Neural progenitor cell (in vitro differentiated cells): Measurements from ENCODE around the gene DPH1. TPM values are rescaled to one million over a fixed set of nuclear protein-coding genes. Genes with fewer than 3 reads are reported as not detected.
A peak's percentile ranks its signal among the peaks of the same experiment; 100 is the strongest.

ENCODE experiments used
- DNase-seq: peaks from one replicate; pipeline ENCODE4 v3.0.0-alpha.2; 2016; ENCODE audit warnings: low spot score
- H2AFZ ChIP-seq: fragments of 200-600 bp; sonication (generic); replicated peaks from 2 replicates; pipeline ENCODE4 v1.6.1; 2016; ENCODE audit warnings: antibody characterized with exemption
- H3F3A ChIP-seq: fragments of 200-600 bp; sonication (generic); 2 replicates; pipeline ENCODE4 v1.6.1; 2016; ENCODE audit warnings: antibody characterized with exemption, low read depth
- H3K27ac ChIP-seq: fragments of 200-600 bp; sonication (generic); 2 replicates; pipeline ENCODE4 v1.5.1; 2016; ENCODE audit warnings: mild to moderate bottlenecking
- H3K27me3 ChIP-seq: fragments of 200-600 bp; sonication (generic); 2 replicates; pipeline ENCODE4 v1.6.1; 2016; ENCODE audit warnings: mild to moderate bottlenecking, moderate library complexity
- H3K36me3 ChIP-seq: fragments of 200-600 bp; sonication (generic); 2 replicates; pipeline ENCODE4 v1.5.1; 2016
- H3K4me1 ChIP-seq: fragments of 200-600 bp; sonication (generic); 2 replicates; pipeline ENCODE4 v1.6.1; 2016; ENCODE audit warnings: mixed run types
- H3K4me2 ChIP-seq: fragments of 200-600 bp; sonication (generic); 2 replicates; pipeline ENCODE4 v1.6.1; 2016
- H3K4me3 ChIP-seq: fragments of 200-600 bp; sonication (generic); 2 replicates; pipeline ENCODE4 v1.5.1; 2016
- H3K79me2 ChIP-seq: fragments of 200-600 bp; sonication (generic); 2 replicates; pipeline ENCODE4 v1.6.1; 2016; ENCODE audit warnings: low read depth
- H3K9ac ChIP-seq: fragments of 200-600 bp; sonication (generic); 2 replicates; pipeline ENCODE4 v1.6.1; 2016
- H3K9me3 ChIP-seq: fragments of 200-600 bp; sonication (generic); 2 replicates; pipeline ENCODE4 v1.5.1; 2016; ENCODE audit warnings: low read depth
- H4K20me1 ChIP-seq: fragments of 200-600 bp; sonication (generic); 2 replicates; pipeline ENCODE4 v1.6.1; 2016; ENCODE audit warnings: low read depth
- H3K27ac Mint-ChIP-seq: 3 replicates; pipeline ENCODE4 v1.8.0; 2021; ENCODE audit warnings: mixed read lengths
- H3K27me3 Mint-ChIP-seq: 2 replicates; pipeline ENCODE4 v1.8.0; 2022; ENCODE audit warnings: low read depth, mild to moderate bottlenecking, inconsistent platforms, moderate library complexity, mixed read lengths; ENCODE audit not compliant: insufficient read depth
- H3K36me3 Mint-ChIP-seq: 3 replicates; pipeline ENCODE4 v1.8.0; 2021; ENCODE audit warnings: mixed read lengths
- H3K4me1 Mint-ChIP-seq: 3 replicates; pipeline ENCODE4 v1.8.0; 2021; ENCODE audit warnings: mixed read lengths
- H3K4me3 Mint-ChIP-seq: 3 replicates; pipeline ENCODE4 v1.8.0; 2021; ENCODE audit warnings: mild to moderate bottlenecking, moderate library complexity, mixed read lengths
- H3K9me3 Mint-ChIP-seq: 3 replicates; pipeline ENCODE4 v1.8.0; 2020; ENCODE audit warnings: mixed read lengths
- CTCF ChIP-seq: fragments of 200-600 bp; sonication (generic); IDR thresholded peaks from 2 replicates; pipeline ENCODE4 v1.5.1; 2017; ENCODE audit warnings: antibody characterized with exemption, mild to moderate bottlenecking
- EZH2 ChIP-seq: fragments of 200-600 bp; sonication (generic); IDR thresholded peaks from 2 replicates; pipeline ENCODE4 v1.6.1; 2017; ENCODE audit warnings: antibody characterized with exemption, mild to moderate bottlenecking, moderate library complexity
- EZH2phosphoT487 ChIP-seq: fragments of 200-600 bp; sonication (generic); IDR thresholded peaks from 2 replicates; pipeline ENCODE4 v1.6.1; 2017; ENCODE audit warnings: antibody characterized with exemption
- total RNA-seq: library from RNA; depleted of rRNA; stranded (reverse); fragments of >200 nt; gene quantifications from 2 replicates; pipeline ENCODE4 v1.2.3, GENCODE V29; 2015; ENCODE audit warnings: low replicate concordance

The DPH1 gene
- total RNA-seq, 1 donor from 2014 or later, result 21.1 TPM

- Histone ChIP-seq H2AFZ (no peak overlapping the region), H3K4me2 (no peak overlapping the region), H3K27me3 (peaks cover 19% of the 10 kb centered on the region), H3K4me1 (peaks cover 12% of the 10 kb centered on the region), H3K79me2 (no peaks in the 10 kb centered on the region), H4K20me1 (peaks cover 12% of the 10 kb centered on the region), H3K4me3 (no peak overlapping the region), H3K36me3 (no peaks in the 10 kb centered on the region), H3K27ac (no peak overlapping the region), H3K9ac (no peak overlapping the region), H3K9me3 (no peaks in the 10 kb centered on the region), H3F3A (peaks cover 15% of the 10 kb centered on the region)
- no peak overlapping the region for H3K27ac Mint-ChIP-seq
- no peak for TF ChIP-seq EZH2phosphoT487
- no peak for TF ChIP-seq EZH2
- TF ChIP-seq CTCF, result no peak
- H3K4me3 Mint-ChIP-seq, result no peak overlapping the region
- H3K36me3 Mint-ChIP-seq, result no peaks in the 10 kb centered on the region
- H3K27me3 Mint-ChIP-seq, result peaks cover 16% of the 10 kb centered on the region
- H3K9me3 Mint-ChIP-seq, result no peaks in the 10 kb centered on the region
- H3K4me1 Mint-ChIP-seq, result peaks cover 24% of the 10 kb centered on the region
- DNase-seq, result no peak
These were observed 21.4 kb upstream of the DPH1 start for GRCh38 chr17:2008332-2009126.

GRCh38 chr17:2009737-2010136, 20.2 kb upstream of the DPH1 start:
- no peaks in the 10 kb centered on the region for H3K9me3 ChIP-seq
- Mint-ChIP-seq H3K27ac (no peak overlapping the region), H3K4me3 (no peak overlapping the region), H3K9me3 (no peaks in the 10 kb centered on the region), H3K27me3 (peaks cover 16% of the 10 kb centered on the region), H3K36me3 (no peaks in the 10 kb centered on the region), H3K4me1 (peaks cover 26% of the 10 kb centered on the region)
- H3K79me2 ChIP-seq, result no peaks in the 10 kb centered on the region
- peaks cover 15% of the 10 kb centered on the region for H3F3A ChIP-seq
- H3K27me3 ChIP-seq, result peaks cover 29% of the 10 kb centered on the region
- H3K27ac ChIP-seq, result no peak overlapping the region
- H3K9ac ChIP-seq, result no peak overlapping the region
- no peak overlapping the region for H3K4me2 ChIP-seq
- TF ChIP-seq CTCF (no peak), EZH2 (no peak), EZH2phosphoT487 (no peak)
- no peak for DNase-seq
- no peaks in the 10 kb centered on the region for H3K36me3 ChIP-seq
- peaks cover 12% of the 10 kb centered on the region for H3K4me1 ChIP-seq
- H4K20me1 ChIP-seq, result peaks cover 12% of the 10 kb centered on the region
- H2AFZ ChIP-seq, result no peak overlapping the region
- no peak overlapping the region for H3K4me3 ChIP-seq

GRCh38 chr17:2011411-2012371, 18.3 kb upstream of the DPH1 start:
- no peaks in the 10 kb centered on the region for H3K36me3 Mint-ChIP-seq
- H3K4me3 Mint-ChIP-seq, result peak overlapping the region; percentile 71
- H3K4me1 Mint-ChIP-seq, result peaks cover 35% of the 10 kb centered on the region
- peaks cover 12% of the 10 kb centered on the region for H4K20me1 ChIP-seq
- H2AFZ ChIP-seq, result no peak overlapping the region
- H3K27me3 ChIP-seq, result peaks cover 49% of the 10 kb centered on the region
- no peak overlapping the region for H3K27ac ChIP-seq
- H3F3A ChIP-seq, result peaks cover 15% of the 10 kb centered on the region
- no peaks in the 10 kb centered on the region for H3K36me3 ChIP-seq
- peak overlapping the region; percentile 63 for H3K4me2 ChIP-seq
- DNase-seq, result peak; percentile 55
- peak overlapping the region; percentile 1 for H3K4me3 ChIP-seq
- peak overlapping the region; percentile 59 for H3K27ac Mint-ChIP-seq
- peaks cover 16% of the 10 kb centered on the region for H3K27me3 Mint-ChIP-seq
- H3K79me2 ChIP-seq, result no peaks in the 10 kb centered on the region
- no peak for TF ChIP-seq EZH2phosphoT487
- TF ChIP-seq EZH2, result no peak
- no peak for TF ChIP-seq CTCF
- H3K9me3 ChIP-seq, result no peaks in the 10 kb centered on the region
- no peak overlapping the region for H3K9ac ChIP-seq
- no peaks in the 10 kb centered on the region for H3K9me3 Mint-ChIP-seq
- peaks cover 12% of the 10 kb centered on the region for H3K4me1 ChIP-seq
